H1 (cell line): Measurements from ENCODE around the gene LYPD4. TPM values are rescaled to one million over a fixed set of nuclear protein-coding genes. Genes with fewer than 3 reads are reported as not detected.

ENCODE experiments used
- CTCF ChIA-PET: fragments of 300-600 bp; sonication (Branson Sonifier 250); formaldehyde crosslinking; loops from one replicate; lab custom pipeline; 2021; ENCODE audit not compliant: partially characterized antibody; lab: Charles Lee
- POLR2A ChIA-PET: fragments of 300-600 bp; sonication (Branson Sonifier 250); formaldehyde crosslinking; loops from one replicate; lab custom pipeline; 2021; ENCODE audit warnings: inconsistent platforms; ENCODE audit not compliant: partially characterized antibody; lab: Charles Lee
- DNase-seq, 2 experiments: peaks; one replicate each; pipeline versions ENCODE4 v3.0.0 to v3.0.0-alpha.2; 2010 to 2022; ENCODE audit warnings: low spot score in 2 of 2, low read depth in 1 of 2, mixed read lengths in 1 of 2
- FAIRE-seq: peaks from 2 replicates; lab custom pipeline; 2011; peaks lifted over from hg19 to GRCh38; lab: Jason Lieb, UNC
- H2AFZ ChIP-seq: 2 replicates; pipeline ENCODE4 v1.8.1; 2012; ENCODE audit warnings: low read length, inconsistent platforms
- H2AK5ac ChIP-seq: 2 replicates; pipeline ENCODE4 v1.6.1; 2013; ENCODE audit warnings: low read depth, low read length
- H2BK120ac ChIP-seq: replicated peaks from 2 replicates; pipeline ENCODE3; 2013; ENCODE audit warnings: low read depth, low read length, inconsistent platforms
- H2BK12ac ChIP-seq: 2 replicates; pipeline ENCODE4 v1.6.1; 2013; ENCODE audit warnings: low read depth, low read length
- H2BK15ac ChIP-seq: 2 replicates; pipeline ENCODE4 v1.6.1; 2013; ENCODE audit warnings: low read length
- H2BK20ac ChIP-seq: 2 replicates; pipeline ENCODE4 v1.6.1; 2013; ENCODE audit warnings: low read length
- H2BK5ac ChIP-seq: 2 replicates; pipeline ENCODE4 v1.6.1; 2013; ENCODE audit warnings: low read depth, low read length
- H3K14ac ChIP-seq: 2 replicates; pipeline ENCODE4 v1.6.1; 2013; ENCODE audit warnings: inconsistent platforms; ENCODE audit not compliant: insufficient read length
- H3K18ac ChIP-seq: 2 replicates; pipeline ENCODE4 v1.6.1; 2013; ENCODE audit warnings: low read length; ENCODE audit errors: extremely low read depth
- H3K23ac ChIP-seq: 2 replicates; pipeline ENCODE4 v1.6.1; 2013; ENCODE audit warnings: inconsistent platforms; ENCODE audit not compliant: insufficient read length
- H3K23me2 ChIP-seq: 2 replicates; pipeline ENCODE4 v1.6.1; 2013; ENCODE audit warnings: low read depth, low read length
- H3K27ac ChIP-seq: 2 replicates; pipeline ENCODE4 v1.6.1; 2011; ENCODE audit warnings: low read depth, low read length, inconsistent platforms
- H3K27me3 ChIP-seq, 4 experiments: replicated peaks in 1 of 4; 1 replicate in 1 of 4; 2 replicates in 3 of 4; pipeline versions ENCODE4 v1.6.1 to v1.8.1; 2011 to 2013; ENCODE audit warnings: low read length in 3 of 4, mild to moderate bottlenecking in 3 of 4, inconsistent platforms in 2 of 4, mixed read lengths in 2 of 4, moderate library complexity in 1 of 4; ENCODE audit not compliant: control insufficient read depth in 3 of 4, insufficient read depth in 3 of 4; ENCODE audit errors: extremely low read depth in 1 of 4
- H3K36me3 ChIP-seq, 4 experiments: 2 replicates each; pipeline versions ENCODE4 v1.6.1 to v1.8.1; 2011 to 2013; ENCODE audit warnings: mild to moderate bottlenecking in 4 of 4, low read length in 3 of 4, moderate library complexity in 2 of 4, control low read depth in 1 of 4, inconsistent platforms in 1 of 4; ENCODE audit not compliant: insufficient read depth in 4 of 4, control insufficient read depth in 2 of 4
- H3K4ac ChIP-seq: replicated peaks from 2 replicates; pipeline ENCODE3; 2013; ENCODE audit warnings: low read length, low read depth, mixed read lengths, inconsistent platforms; ENCODE audit not compliant: insufficient read length
- H3K4me1 ChIP-seq, 4 experiments: replicated peaks in 1 of 4; 1 replicate in 1 of 4; 2 replicates in 3 of 4; pipeline versions ENCODE4 v1.6.1 to v1.8.1; 2011 to 2013; ENCODE audit warnings: low read length in 3 of 4, inconsistent platforms in 2 of 4, mixed read lengths in 1 of 4; ENCODE audit not compliant: insufficient read depth in 4 of 4, control insufficient read depth in 3 of 4
- H3K4me2 ChIP-seq, 2 experiments: 2 replicates each; pipeline versions ENCODE4 v1.6.1 to v1.8.1; 2011 to 2013; ENCODE audit warnings: low read depth in 2 of 2, low read length in 2 of 2, control low read depth in 1 of 2, inconsistent platforms in 1 of 2, mild to moderate bottlenecking in 1 of 2; ENCODE audit not compliant: insufficient read depth in 1 of 2
- H3K4me3 ChIP-seq, 4 experiments: fragments of 200-600, 300-600 bp in 1 of 4; sonication (generic), shearing (Covaris generic), sonication (Bioruptor Twin) in 1 of 4; 2 replicates each; pipeline versions ENCODE4 v1.5.1 to v1.8.1; 2011 to 2016; ENCODE audit warnings: low read length in 4 of 4, low read depth in 3 of 4, control low read depth in 2 of 4, inconsistent platforms in 2 of 4, mild to moderate bottlenecking in 2 of 4, mixed read lengths in 1 of 4, moderate library complexity in 1 of 4; ENCODE audit not compliant: insufficient read depth in 2 of 4; ENCODE audit errors: extremely low read depth in 1 of 4
- H3K56ac ChIP-seq: replicated peaks from 2 replicates; pipeline ENCODE3; 2013; ENCODE audit warnings: low read depth, mild to moderate bottlenecking, mixed read lengths, low read length, inconsistent platforms; ENCODE audit not compliant: insufficient read length
- H3K79me1 ChIP-seq: 2 replicates; pipeline ENCODE4 v1.6.1; 2013; ENCODE audit warnings: low read depth, low read length, control low read depth
- H3K79me2 ChIP-seq, 2 experiments: 2 replicates each; pipeline versions ENCODE4 v1.6.1 to v1.8.1; 2012 to 2013; ENCODE audit warnings: low read length in 2 of 2, mild to moderate bottlenecking in 2 of 2, inconsistent platforms in 1 of 2; ENCODE audit not compliant: insufficient read depth in 2 of 2, control insufficient read depth in 1 of 2
- H3K9ac ChIP-seq, 4 experiments: replicated peaks in 1 of 4; 1 replicate in 1 of 4; 2 replicates in 3 of 4; pipeline versions ENCODE4 v1.6.1 to v1.8.1; 2011 to 2013; ENCODE audit warnings: low read depth in 3 of 4, low read length in 3 of 4, control low read depth in 2 of 4, mild to moderate bottlenecking in 2 of 4, moderate library complexity in 2 of 4, inconsistent platforms in 1 of 4; ENCODE audit errors: extremely low read depth in 1 of 4
- H3K9me3 ChIP-seq, 2 experiments: 2 replicates each; pipeline versions ENCODE4 v1.6.1 to v1.8.1; 2012 to 2013; ENCODE audit warnings: mild to moderate bottlenecking in 2 of 2, moderate library complexity in 2 of 2, control low read depth in 1 of 2, inconsistent platforms in 1 of 2, low read depth in 1 of 2, low read length in 1 of 2, mixed read lengths in 1 of 2; ENCODE audit not compliant: insufficient read depth in 2 of 2
- H4K20me1 ChIP-seq, 2 experiments: replicated peaks in 1 of 2; 2 replicates each; pipeline versions ENCODE3 to v1.8.1; 2011 to 2013; ENCODE audit warnings: inconsistent platforms in 2 of 2, low read length in 2 of 2, mild to moderate bottlenecking in 1 of 2; ENCODE audit not compliant: insufficient read depth in 2 of 2, control insufficient read depth in 1 of 2
- H4K5ac ChIP-seq: 2 replicates; pipeline ENCODE4 v1.6.1; 2013; ENCODE audit warnings: low read length, low read depth, mixed read lengths, inconsistent platforms; ENCODE audit not compliant: insufficient read length
- H4K8ac ChIP-seq: 2 replicates; pipeline ENCODE4 v1.8.0; 2013; ENCODE audit warnings: mild to moderate bottlenecking, moderate library complexity, low read length, inconsistent platforms; ENCODE audit not compliant: insufficient read depth; ENCODE audit errors: extremely low read depth
- H4K91ac ChIP-seq: replicated peaks from 2 replicates; pipeline ENCODE3; 2013; ENCODE audit warnings: low read length, mixed read lengths, inconsistent platforms; ENCODE audit not compliant: insufficient read length
- CBX5 ChIP-seq: fragments of 300-800, 300-1000 bp; sonication (generic); IDR thresholded peaks from 2 replicates; pipeline ENCODE4 v1.7.1; 2016; ENCODE audit warnings: antibody characterized with exemption, low read length, low read depth
- CEBPB ChIP-seq: IDR thresholded peaks from 2 replicates; pipeline ENCODE4 v1.6.1; 2012; ENCODE audit warnings: low read depth, low read length
- EP300 ChIP-seq, 2 experiments: IDR thresholded peaks; 1 replicate in 1 of 2; 2 replicates in 1 of 2; pipeline ENCODE4 v1.6.1; 2011 to 2012; ENCODE audit warnings: low read depth in 2 of 2, low read length in 2 of 2, mild to moderate bottlenecking in 2 of 2, borderline replicate concordance in 1 of 2, inconsistent platforms in 1 of 2, moderate library complexity in 1 of 2
- EZH2 ChIP-seq: fragments of 200-600 bp; sonication (generic); IDR thresholded peaks from 2 replicates; pipeline ENCODE4 v1.7.1; 2012; ENCODE audit warnings: low read depth, mild to moderate bottlenecking, moderate library complexity, low read length, inconsistent platforms; ENCODE audit not compliant: severe bottlenecking
- HDAC2 ChIP-seq, 2 experiments: fragments of 300-600 bp in 1 of 2; sonication (generic) in 1 of 2; IDR thresholded peaks; 2 replicates each; pipeline ENCODE4 v1.6.1; 2011 to 2012; ENCODE audit warnings: low read depth in 2 of 2, low read length in 2 of 2, mild to moderate bottlenecking in 2 of 2, moderate library complexity in 2 of 2, borderline replicate concordance in 1 of 2, inconsistent platforms in 1 of 2
- JUN ChIP-seq: IDR thresholded peaks from 2 replicates; pipeline ENCODE4 v1.6.1; 2011; ENCODE audit warnings: low read depth, mild to moderate bottlenecking, improper control_type of control experiment, low read length
- KDM1A ChIP-seq: fragments of 200-600, 300-600 bp; sonication (generic); IDR thresholded peaks from 2 replicates; pipeline ENCODE4 v1.7.1; 2016; ENCODE audit warnings: mild to moderate bottlenecking, low read length, borderline replicate concordance
- KDM5A ChIP-seq: fragments of 200-600 bp; IDR thresholded peaks from 2 replicates; pipeline ENCODE4 v1.7.1; 2012; ENCODE audit warnings: mild to moderate bottlenecking, low read length, inconsistent platforms, mixed read lengths
- MAX ChIP-seq: IDR thresholded peaks from 2 replicates; pipeline ENCODE4 v1.6.1; 2012; ENCODE audit warnings: inconsistent platforms
- NRF1 ChIP-seq: IDR thresholded peaks from 2 replicates; pipeline ENCODE4 v1.6.1; 2011; ENCODE audit warnings: mild to moderate bottlenecking, low read depth, low read length, improper control_type of control experiment
- POLR2AphosphoS5 ChIP-seq: IDR thresholded peaks from 2 replicates; pipeline ENCODE4 v1.6.1; 2011; ENCODE audit warnings: low read depth, low read length
- RBBP5 ChIP-seq: IDR thresholded peaks from 2 replicates; pipeline ENCODE4 v1.7.1; 2012; ENCODE audit warnings: low read depth, mild to moderate bottlenecking, inconsistent platforms, low read length, moderate library complexity, borderline replicate concordance
- SIN3A ChIP-seq, 2 experiments: IDR thresholded peaks in 1 of 2; conservative IDR thresholded peaks in 1 of 2; 2 replicates each; pipeline ENCODE4 v1.6.1; 2011 to 2012; ENCODE audit warnings: low read length in 2 of 2, improper control_type of control experiment in 1 of 2, low read depth in 1 of 2, mild to moderate bottlenecking in 1 of 2
- WGBS, 2 experiments: shearing (Covaris generic) in 1 of 2; methylation state at CpG; one replicate each; pipeline versions ENCODE4 v1.1.6 to v1.1.7; 2013 to 2015; ENCODE audit warnings: low lambda C conversion rate in 2 of 2, mixed read lengths in 2 of 2, inconsistent platforms in 1 of 2, low coverage in 1 of 2, missing lambda C conversion rate in 1 of 2; ENCODE audit not compliant: insufficient replicate concordance in 2 of 2, insufficient coverage in 1 of 2, insufficient read length in 1 of 2; ENCODE audit errors: extremely low coverage in 1 of 2, missing lambda C conversion rate in 1 of 2; 5-methylcytosine and 5-hydroxymethylcytosine counted together
- polyA plus RNA-seq, 7 experiments: library from polyadenylated mRNA; depleted of rRNA in 3 of 7; stranded (reverse) in 5 of 7; unstranded in 2 of 7; fragments of >200 nt in 5 of 7; fragments of 200-250 nt in 2 of 7; gene quantifications; 1 replicate in 5 of 7; 2 replicates in 1 of 7; 4 replicates in 1 of 7; pipeline versions ENCODE4 v1.2.1 to v1.2.3, GENCODE V29; 2011 to 2013; ENCODE audit warnings: missing spikeins in 2 of 7, mixed read lengths in 2 of 7
- total RNA-seq: library from RNA; stranded (reverse); fragmentation: NEBNext Ultra II Directional; extraction: Animal tissue kit (Norgen Biotek cat#: 25700); gene quantifications from 2 replicates; pipeline ENCODE4 v1.2.1, GENCODE V29; 2021

LYPD4 gene
- total and polyA plus RNA-seq, 2 of the 8 experiments (the other 6 are each of a cell fraction or from before 2014, with no cell fraction given) = 0.06 TPM; not detected in 1

- WGBS, 2 experiments = 70% methylated on average over 3 of the region's 3 CpGs; no CpG with 5 or more reads in 1 of the 2 experiments
- no peak overlapping the region for H4K5ac ChIP-seq
- H3K4me2 ChIP-seq = no peak overlapping the region
- no peak overlapping the region for H4K91ac ChIP-seq
- no peaks in the 10 kb centered on the region for H3K27me3 ChIP-seq
- H3K23me2 ChIP-seq = no peaks in the 10 kb centered on the region
- no peak overlapping the region for H3K4me3 ChIP-seq
- peaks cover 79 to 81% of the 10 kb centered on the region in 2 experiments for H3K9me3 ChIP-seq
- no peak for FAIRE-seq
- POLR2A ChIA-PET = interaction anchor here (1.2 kb wide), 1 partner anchor 48 kb away, joined by 3 read pairs; no protein-coding TSS in a partner anchor
- no peak overlapping the region for H3K56ac ChIP-seq
- H3K23ac ChIP-seq = no peak overlapping the region
- H2BK5ac ChIP-seq = no peak overlapping the region
- no peaks in the 10 kb centered on the region for H3K79me2 ChIP-seq
- H4K20me1 ChIP-seq = peaks cover 0 to 1% of the 10 kb centered on the region in 2 experiments
- no peak overlapping the region for H2AK5ac ChIP-seq
- H3K27ac ChIP-seq = no peak overlapping the region
- H3K4me1 ChIP-seq = no peaks in the 10 kb centered on the region
- no peak overlapping the region for H4K8ac ChIP-seq
- H3K79me1 ChIP-seq = no peaks in the 10 kb centered on the region; the same call in 1 of the 2 replicates
- no peak overlapping the region for H3K18ac ChIP-seq
- CTCF ChIA-PET = interaction anchor here (0.6 to 1.8 kb wide), 5 partner anchors 12 to 679 kb away, joined by 3 to 7 read pairs (median 3); no protein-coding TSS in a partner anchor
- H2BK12ac ChIP-seq = no peak overlapping the region
- H3K4ac ChIP-seq = no peak overlapping the region
- H3K14ac ChIP-seq = no peak overlapping the region
- H2BK15ac ChIP-seq = no peak overlapping the region
- no peak overlapping the region for H2BK120ac ChIP-seq
- H3K36me3 ChIP-seq = no peaks in the 10 kb centered on the region
- no peak for DNase-seq
- no peak overlapping the region for H2BK20ac ChIP-seq
- H2AFZ ChIP-seq = no peak overlapping the region
- H3K9ac ChIP-seq = no peak overlapping the region
- TF ChIP-seq EP300 (IDR thresholded peaks at IDR 0.05; ENCODE audit: borderline replicate concordance in 1 of 2, low read depth in 2 of 2, low read length in 2 of 2) = no peak
- TF ChIP-seq SIN3A (conservative IDR thresholded peaks at IDR 0.05 in 1 of 2, IDR thresholded peaks at IDR 0.05 in 1 of 2; ENCODE audit: low read depth in 1 of 2, low read length in 2 of 2) = no peak
- TF ChIP-seq KDM5A = no peak
- TF ChIP-seq CEBPB = no peak
- TF ChIP-seq NRF1 = no peak
- TF ChIP-seq POLR2AphosphoS5 = no peak
- TF ChIP-seq EZH2 = no peak
- no peak for TF ChIP-seq RBBP5
- TF ChIP-seq JUN = no peak
- TF ChIP-seq CBX5 = no peak
- TF ChIP-seq MAX = no peak
- no peak for TF ChIP-seq KDM1A
- TF ChIP-seq HDAC2 (IDR thresholded peaks at IDR 0.05; ENCODE audit: borderline replicate concordance in 1 of 2, low read depth in 2 of 2, low read length in 2 of 2) = no peak
These were observed 33.4 kb downstream of the LYPD4 start for GRCh38 chr19:41811036-41811435.
